ENCODE measurements around the gene PCSK6. TPM values are rescaled to one million over a fixed set of nuclear protein-coding genes. Genes with fewer than 3 reads are reported as not detected.

The PCSK6 gene
- total RNA-seq, 1 donor from 2014 or later: 1.1 TPM

GRCh38 chr15:101277943-101278564, 211.5 kb downstream of the PCSK6 start:
- H3K36me3 Mint-ChIP-seq (ENCODE audit: low read depth): peaks cover 62% of the 10 kb centered on the region
- POLR2A ChIA-PET: interaction anchor here (0.6 to 1.8 kb wide), 4 partner anchors 11 to 270 kb away, joined by 3 to 6 read pairs (median 4); partner anchors contain the start of gene SNRPA1

DNA sequence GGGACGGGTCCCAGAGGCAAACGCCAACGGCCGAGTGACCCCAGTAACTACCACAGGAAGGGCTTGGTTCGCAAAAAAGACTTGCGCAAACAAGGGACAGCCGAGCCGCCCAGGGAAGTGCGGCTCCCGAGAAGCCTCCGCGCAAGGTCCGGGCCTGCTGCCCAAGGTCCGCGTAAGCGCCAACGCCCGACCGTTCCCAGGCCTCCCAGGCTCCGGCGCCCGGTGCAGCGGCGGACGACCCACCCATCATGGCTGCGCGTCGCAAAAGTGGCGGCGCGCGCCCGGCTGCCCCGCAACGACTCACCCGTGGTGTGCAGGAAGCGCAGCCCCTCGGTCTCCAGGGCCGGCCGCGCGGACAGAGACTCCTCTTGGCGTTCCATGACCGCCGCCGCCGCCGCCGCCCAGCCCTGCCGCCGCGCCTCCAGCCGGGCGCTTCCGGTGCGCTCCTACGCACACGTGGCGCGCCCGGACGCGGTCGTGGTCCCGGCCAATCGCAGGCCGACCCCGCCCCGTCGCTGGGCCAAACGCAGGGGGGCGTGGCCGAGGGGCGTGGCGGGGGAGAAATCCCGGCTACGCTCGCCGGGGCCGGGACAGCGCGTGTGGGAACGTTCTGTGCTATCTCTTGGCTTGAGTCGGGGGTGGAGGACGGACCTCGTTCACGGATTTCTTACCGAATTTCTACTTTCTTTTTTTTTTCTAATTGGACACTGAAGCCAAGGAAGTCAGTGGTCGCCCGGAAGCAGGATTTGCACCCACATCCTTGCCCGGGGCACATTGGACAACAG, 212.3 kb downstream of the PCSK6 start, which contains the start of gene SELENOS:
SELENOS (minus strand) TSS at position 448 of the 785 bp plus-strand sequence; CDS start at position 380, 68 bp downstream.
- POLR2A ChIA-PET: interaction anchor here (0.6 to 1.8 kb wide), 4 partner anchors 16 to 269 kb away, joined by 3 to 9 read pairs (median 4); partner anchors contain the start of gene SNRPA1
- intact Hi-C loops (cut with micrococcal nuclease): loop anchor here (1.0 kb wide), 3 partner anchors 17 to 675 kb away; partner anchors contain the start of genes ASB7, CHSY1 and LINS1
- peak within 1 kb of the TSS; percentile 70 for H3K27ac Mint-ChIP-seq
- H3K9me3 Mint-ChIP-seq: no peaks in the 10 kb centered on the region
- CTCF ChIA-PET: interaction anchor here (0.9 to 1.0 kb wide), 2 partner anchors 11 to 363 kb away, joined by 3 read pairs; no protein-coding TSS in a partner anchor
- peak; percentile 91 for DNase-seq
- peak; percentile 97 for ATAC-seq (ENCODE audit: low read depth)
- no peaks in the 10 kb centered on the region for H3K27me3 Mint-ChIP-seq
- peaks cover 14% of the 10 kb centered on the region for H3K4me1 Mint-ChIP-seq
- H3K4me3 Mint-ChIP-seq: peak within 1 kb of the TSS; percentile 90
- peaks cover 62% of the 10 kb centered on the region for H3K36me3 Mint-ChIP-seq (ENCODE audit: low read depth)
- no peak for TF ChIP-seq CTCF (IDR thresholded peaks at IDR 0.05)

More at GRCh38 chr15:101277943-101278564, 211.5 kb downstream of the PCSK6 start:
- CTCF ChIA-PET: interaction anchor here (0.9 kb wide), 2 partner anchors 22 to 362 kb away, joined by 3 read pairs; no protein-coding TSS in a partner anchor
- H3K4me3 Mint-ChIP-seq: peak overlapping the region; percentile 86
- no peaks in the 10 kb centered on the region for H3K27me3 Mint-ChIP-seq
- peaks cover 14% of the 10 kb centered on the region for H3K4me1 Mint-ChIP-seq
- ATAC-seq (ENCODE audit: low read depth): no peak
- TF ChIP-seq CTCF (IDR thresholded peaks at IDR 0.05): no peak
- H3K27ac Mint-ChIP-seq: no peak overlapping the region
- no peak for DNase-seq
- H3K9me3 Mint-ChIP-seq: no peaks in the 10 kb centered on the region
- intact Hi-C loops (cut with micrococcal nuclease): loop anchor here (1.0 kb wide), 3 partner anchors 16 to 676 kb away; partner anchors contain the start of genes ASB7, CHSY1 and LINS1

DNA sequence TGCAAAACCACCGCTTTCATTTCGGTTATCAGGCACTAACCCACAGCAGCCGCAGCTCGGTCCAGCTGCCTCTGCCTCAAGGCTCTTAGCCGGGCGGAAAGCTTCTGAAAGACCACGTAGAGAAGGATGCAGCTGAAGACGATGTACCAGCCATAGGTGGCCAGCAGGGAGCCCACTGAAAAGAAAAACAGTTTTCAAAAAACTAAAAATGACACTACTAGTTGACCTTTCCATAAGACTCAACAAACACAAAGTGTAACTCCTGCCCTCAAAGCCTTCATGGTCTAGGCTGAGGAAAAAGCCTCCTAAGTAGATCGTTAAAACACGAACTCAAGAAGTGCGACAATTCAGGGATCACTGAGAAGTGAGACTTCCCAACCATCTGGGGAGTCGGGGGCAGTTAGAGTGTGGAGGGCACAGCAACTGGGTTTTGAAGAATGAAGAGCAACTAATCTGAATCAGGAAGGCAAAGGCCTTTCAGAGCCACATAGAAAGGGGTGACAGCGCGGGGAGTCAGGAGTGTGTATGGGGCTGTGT, 212.9 kb downstream of the PCSK6 start:
- no peak for DNase-seq
- CTCF ChIA-PET: interaction anchor here (1.0 to 1.1 kb wide), 2 partner anchors 12 to 379 kb away, joined by 3 to 4 read pairs; no protein-coding TSS in a partner anchor

DNA sequence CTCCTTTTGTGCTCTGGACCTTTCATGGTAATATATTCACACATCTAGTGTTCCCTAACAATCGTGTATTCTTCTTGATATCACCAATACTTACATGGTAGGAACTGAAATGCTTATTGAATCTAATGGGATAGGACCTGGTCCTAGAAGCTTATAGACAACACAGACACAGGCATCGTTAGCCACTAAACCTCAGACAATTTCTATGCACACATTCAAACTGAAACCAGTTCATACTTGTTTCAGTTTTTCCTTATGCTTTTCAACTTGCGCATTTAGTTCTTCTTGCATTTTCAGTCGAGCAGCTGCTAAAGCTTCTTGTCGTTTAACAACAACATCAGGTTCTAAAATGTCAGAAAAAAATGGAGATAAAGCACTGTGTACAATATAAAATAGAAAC, 214.5 kb downstream of the PCSK6 start:
- H3K9me3 Mint-ChIP-seq: no peaks in the 10 kb centered on the region
- POLR2A ChIA-PET: no interaction called here
- H3K4me1 Mint-ChIP-seq: peaks cover 14% of the 10 kb centered on the region
- peaks cover 62% of the 10 kb centered on the region for H3K36me3 Mint-ChIP-seq (ENCODE audit: low read depth)
- no peak for TF ChIP-seq CTCF (IDR thresholded peaks at IDR 0.05)
- H3K4me3 Mint-ChIP-seq: no peak overlapping the region
- H3K27ac Mint-ChIP-seq: no peak overlapping the region
- CTCF ChIA-PET: no interaction called here
- intact Hi-C loops (cut with micrococcal nuclease): no loop called here
- H3K27me3 Mint-ChIP-seq: no peaks in the 10 kb centered on the region
- no peak for DNase-seq
- no peak for ATAC-seq (ENCODE audit: low read depth)

More for the DNA sequence above, 212.9 kb downstream of the PCSK6 start:
- peak; percentile 19 for ATAC-seq (ENCODE audit: low read depth)
- peak overlapping the region; percentile 70 for H3K27ac Mint-ChIP-seq
- intact Hi-C loops (cut with micrococcal nuclease): loop anchor here (1.0 kb wide), 3 partner anchors 18 to 674 kb away; partner anchors contain the start of genes ASB7, CHSY1 and LINS1
- H3K36me3 Mint-ChIP-seq (ENCODE audit: low read depth): peaks cover 61% of the 10 kb centered on the region
- POLR2A ChIA-PET: interaction anchor here (0.7 to 1.6 kb wide), 4 partner anchors 16 to 117 kb away, joined by 3 to 9 read pairs (median 6); partner anchors contain the start of genes CHSY1 and SNRPA1
- H3K4me1 Mint-ChIP-seq: peaks cover 14% of the 10 kb centered on the region
- H3K27me3 Mint-ChIP-seq: no peaks in the 10 kb centered on the region
- H3K4me3 Mint-ChIP-seq: peak overlapping the region; percentile 90
- H3K9me3 Mint-ChIP-seq: no peaks in the 10 kb centered on the region
- no peak for TF ChIP-seq CTCF (IDR thresholded peaks at IDR 0.05)

All from activated B cell treated with CpG ODN at 0.5 μM for 24 hours (primary cell).